Natural killer cell treated with Interleukin-12 subunit alpha and Interleukin-12 subunit beta and Interleukin-15 and Interleukin-18, amount 100 ng/mL, for 72 hours (primary cell): Measurements from ENCODE around the gene ESRRA. TPM values are rescaled to one million over a fixed set of nuclear protein-coding genes. Genes with fewer than 3 reads are reported as not detected.

Experiments used
- ATAC-seq, 2 donors: fragments of 150-1000 bp; cut with Tn5 transposase in 1 of 2; sonication (Bioruptor Pico), chemical (Tn5 transposase) in 1 of 2; 2 replicates each; pipeline ENCODE4 v1.10.0; 2021
- DNase-seq: peaks from one replicate; pipeline ENCODE4 v3.0.0; 2022; ENCODE audit warnings: low spot score
- H3K27ac Mint-ChIP-seq, 2 donors: 1 replicate in 1 of 2; 2 replicates in 1 of 2; pipeline ENCODE4 v1.8.0; 2022; ENCODE audit warnings: mixed read lengths in 2 of 2, mild to moderate bottlenecking in 1 of 2, moderate library complexity in 1 of 2
- H3K27me3 Mint-ChIP-seq, 2 donors: 1 replicate in 1 of 2; 2 replicates in 1 of 2; pipeline ENCODE4 v1.8.0; 2022; ENCODE audit warnings: mixed read lengths in 2 of 2
- H3K36me3 Mint-ChIP-seq: one replicate; pipeline ENCODE4 v1.8.0; 2022; ENCODE audit warnings: mixed read lengths
- H3K4me1 Mint-ChIP-seq, 2 donors: 1 replicate in 1 of 2; 2 replicates in 1 of 2; pipeline ENCODE4 v1.8.0; 2022; ENCODE audit warnings: low read depth in 2 of 2, mixed read lengths in 2 of 2, mild to moderate bottlenecking in 1 of 2
- H3K4me3 Mint-ChIP-seq: one replicate; pipeline ENCODE4 v1.8.0; 2022; ENCODE audit warnings: mixed read lengths
- H3K9me3 Mint-ChIP-seq: 2 replicates; pipeline ENCODE4 v1.8.0; 2022; ENCODE audit warnings: mixed read lengths
- total RNA-seq, 2 donors: library from RNA; stranded (reverse); gene quantifications; one replicate each; pipeline ENCODE4 v1.2.3, GENCODE V29; 2022

The ESRRA gene
- total RNA-seq: 100 to 1,000 TPM in 1 of 2 donors, 10 to 100 TPM in 1; 67.2 to 116 TPM

DNA sequence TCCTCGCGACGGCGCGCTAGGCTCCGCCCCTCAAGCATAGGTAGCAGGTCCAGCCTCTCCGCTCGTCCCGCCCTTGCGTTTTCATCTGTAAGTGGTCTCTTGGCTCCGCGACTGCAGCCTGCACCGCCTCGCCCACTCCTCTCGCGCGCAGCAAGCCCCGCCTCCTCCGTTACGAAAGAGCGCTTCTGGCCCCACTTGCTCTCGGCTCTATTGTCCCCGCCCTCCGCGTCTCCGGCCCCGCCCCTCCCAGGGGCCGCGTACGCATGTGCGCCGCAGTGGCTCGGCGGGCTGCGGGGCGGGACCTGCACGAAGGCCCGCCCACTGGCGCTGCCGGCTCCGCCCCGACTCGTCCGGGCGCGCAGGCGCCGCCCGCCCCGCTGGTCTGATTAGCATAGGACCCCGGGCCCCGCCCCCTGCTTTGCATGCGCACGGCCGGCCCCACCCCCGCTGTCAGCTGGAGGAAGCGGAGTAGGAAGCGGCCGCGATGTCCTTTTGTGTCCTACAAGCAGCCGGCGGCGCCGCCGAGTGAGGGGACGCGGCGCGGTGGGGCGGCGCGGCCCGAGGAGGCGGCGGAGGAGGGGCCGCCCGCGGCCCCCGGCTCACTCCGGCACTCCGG, at the start of gene ESRRA:
Gene ESRRA (plus strand): TSS at position 450 of the 616 bp plus-strand sequence. CDS start 1,656 bp downstream, outside the sequence.
- Mint-ChIP-seq H3K9me3 (no peaks in the 10 kb centered on the region), H3K27me3 (peaks cover 7 to 8% of the 10 kb centered on the region in 2 donors), H3K4me3 (peak within 1 kb of the TSS; percentile 99), H3K27ac (peak within 1 kb of the TSS; percentile 88 to 94), H3K4me1 (peaks cover 23 to 31% of the 10 kb centered on the region in 2 donors), H3K36me3 (peaks cover 5% of the 10 kb centered on the region)
- DNase-seq: peak; percentile 100
- ATAC-seq: peak; percentile 89 to 93

DNA sequence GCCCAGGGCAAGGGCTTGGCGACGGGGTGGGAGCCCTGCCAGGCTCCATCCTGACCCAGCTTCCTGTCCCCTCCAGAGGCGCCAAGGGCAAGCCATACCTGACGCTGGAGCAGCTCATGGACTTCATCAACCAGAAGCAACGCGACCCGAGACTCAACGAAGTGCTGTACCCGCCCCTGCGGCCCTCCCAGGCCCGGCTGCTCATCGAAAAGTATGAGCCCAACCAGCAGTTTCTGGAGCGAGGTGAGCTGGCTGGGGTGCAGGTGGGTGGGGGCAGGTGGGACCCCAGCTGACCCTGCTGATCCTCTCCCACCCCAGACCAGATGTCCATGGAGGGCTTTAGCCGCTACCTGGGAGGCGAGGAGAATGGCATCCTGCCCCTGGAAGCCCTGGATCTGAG, 49.0 kb upstream of the ESRRA start:
- Mint-ChIP-seq H3K4me1 (peaks cover 16 to 26% of the 10 kb centered on the region in 2 donors), H3K27me3 (no peaks in the 10 kb centered on the region), H3K4me3 (no peak overlapping the region), H3K9me3 (no peaks in the 10 kb centered on the region), H3K27ac (no peak overlapping the region), H3K36me3 (peaks cover 8% of the 10 kb centered on the region)
- DNase-seq (no peak), ATAC-seq (no peak)

DNA sequence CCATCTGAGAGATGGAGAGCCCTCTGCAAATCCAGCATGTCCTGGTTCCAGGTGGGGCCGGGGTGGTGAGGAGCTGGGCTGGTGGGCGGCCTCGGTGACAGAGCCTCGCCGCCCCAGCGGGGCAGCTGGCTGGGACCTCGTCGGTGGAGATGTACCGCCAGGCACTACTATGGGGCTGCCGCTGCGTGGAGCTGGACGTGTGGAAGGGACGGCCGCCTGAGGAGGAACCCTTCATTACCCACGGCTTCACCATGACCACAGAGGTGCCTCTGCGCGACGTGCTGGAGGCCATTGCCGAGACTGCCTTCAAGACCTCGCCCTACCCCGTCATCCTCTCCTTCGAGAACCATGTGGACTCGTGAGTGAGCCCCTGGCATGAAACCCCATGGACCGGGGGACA, 47.0 kb upstream of the ESRRA start:
- H3K27me3 Mint-ChIP-seq: no peaks in the 10 kb centered on the region
- H3K36me3 Mint-ChIP-seq: peaks cover 8% of the 10 kb centered on the region
- peaks cover 10 to 20% of the 10 kb centered on the region in 2 donors for H3K4me1 Mint-ChIP-seq
- no peak overlapping the region for H3K4me3 Mint-ChIP-seq
- ATAC-seq: no peak
- DNase-seq: no peak
- H3K9me3 Mint-ChIP-seq: no peaks in the 10 kb centered on the region
- peak overlapping the region in 1 of 2 donors; percentile 53 for H3K27ac Mint-ChIP-seq

DNA sequence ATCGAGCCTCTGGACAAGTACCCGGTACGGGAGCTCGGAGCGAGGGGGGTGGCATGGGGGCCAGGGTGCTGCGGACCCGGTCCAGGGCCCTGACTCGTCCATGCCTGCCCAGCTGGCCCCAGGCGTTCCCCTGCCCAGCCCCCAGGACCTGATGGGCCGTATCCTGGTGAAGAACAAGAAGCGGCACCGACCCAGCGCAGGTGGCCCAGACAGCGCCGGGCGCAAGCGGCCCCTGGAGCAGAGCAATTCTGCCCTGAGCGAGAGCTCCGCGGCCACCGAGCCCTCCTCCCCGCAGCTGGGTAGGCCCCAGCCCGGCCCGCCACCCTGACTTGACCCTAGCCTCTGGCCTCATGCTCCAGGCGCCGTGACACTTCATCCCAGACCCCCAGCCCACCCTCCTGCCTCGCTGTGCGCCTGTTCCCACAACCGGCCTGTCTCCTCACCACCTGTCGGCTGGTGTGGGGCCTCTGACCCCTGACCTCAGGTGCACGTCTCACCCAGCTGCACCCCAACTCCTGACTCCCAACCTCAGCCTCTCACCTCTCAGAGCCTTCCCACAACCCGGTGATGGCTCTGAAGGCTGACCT, 46.3 kb upstream of the ESRRA start:
- ATAC-seq (no peak), DNase-seq (no peak)
- no peaks in the 10 kb centered on the region for H3K9me3 Mint-ChIP-seq
- peaks cover 8% of the 10 kb centered on the region for H3K36me3 Mint-ChIP-seq
- H3K4me1 Mint-ChIP-seq: peaks cover 10 to 15% of the 10 kb centered on the region in 2 donors
- no peaks in the 10 kb centered on the region for H3K27me3 Mint-ChIP-seq
- peak overlapping the region; percentile 6 for H3K4me3 Mint-ChIP-seq
- H3K27ac Mint-ChIP-seq: peak overlapping the region; percentile 52 to 84

DNA sequence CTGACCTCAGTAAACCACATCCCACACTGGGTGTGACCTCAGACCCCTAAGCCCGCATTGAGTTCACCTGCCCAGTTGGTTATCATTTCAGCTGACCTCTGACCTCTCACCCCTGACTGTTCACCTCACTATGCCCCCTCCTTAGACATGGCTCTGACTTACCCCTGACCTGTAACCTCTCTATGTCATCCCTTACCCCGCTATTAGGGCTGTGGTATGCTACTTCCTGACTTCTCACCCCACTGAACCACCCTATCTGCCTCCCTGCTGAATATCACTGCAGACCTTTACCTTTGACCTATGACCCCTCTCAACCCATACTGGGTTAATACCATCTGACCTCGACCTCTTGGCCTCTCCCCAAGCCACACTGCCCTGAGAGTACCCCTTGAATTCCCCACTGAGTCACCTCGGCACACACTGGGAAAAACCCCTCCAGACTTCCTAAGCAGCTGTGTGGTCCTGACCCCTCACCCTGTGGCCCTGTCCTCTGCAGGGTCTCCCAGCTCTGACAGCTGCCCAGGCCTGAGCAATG, 45.7 kb upstream of the ESRRA start:
- Mint-ChIP-seq H3K27ac (peak overlapping the region; percentile 52 to 84), H3K27me3 (no peaks in the 10 kb centered on the region), H3K36me3 (peaks cover 8% of the 10 kb centered on the region), H3K4me1 (peaks cover 10 to 15% of the 10 kb centered on the region in 2 donors), H3K9me3 (no peaks in the 10 kb centered on the region), H3K4me3 (peak overlapping the region; percentile 6)
- no peak for DNase-seq
- ATAC-seq: peak; percentile 39 to 77

DNA sequence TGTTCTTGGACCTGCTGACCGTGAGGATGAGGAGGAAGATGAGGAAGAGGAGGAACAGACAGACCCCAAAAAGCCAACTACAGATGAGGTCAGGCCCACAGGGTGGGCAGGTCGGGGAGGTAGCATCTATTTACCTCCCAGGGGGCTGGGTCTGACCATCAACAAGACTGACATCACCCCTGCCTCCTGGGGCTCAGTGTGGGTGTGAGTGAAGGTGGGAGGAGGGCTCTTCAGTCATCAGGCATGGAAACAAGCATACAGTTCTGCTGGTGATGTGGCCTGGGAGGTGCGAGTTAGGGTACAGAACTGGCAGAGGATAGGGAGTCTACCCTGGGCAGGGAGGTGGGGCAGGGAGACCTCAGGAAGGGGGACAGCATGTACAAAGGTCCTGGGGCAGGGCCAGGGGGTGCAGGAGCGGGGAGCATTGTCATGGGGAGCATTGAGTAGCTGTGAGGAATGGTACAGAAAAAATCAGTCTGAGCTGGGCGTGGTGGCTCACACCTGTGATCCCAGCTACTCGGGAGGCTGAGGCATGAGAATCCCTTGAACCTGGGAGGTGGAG, 45.1 kb upstream of the ESRRA start:
- peaks cover 10 to 15% of the 10 kb centered on the region in 2 donors for H3K4me1 Mint-ChIP-seq
- peak overlapping the region; percentile 52 to 84 for H3K27ac Mint-ChIP-seq
- ATAC-seq (peak in 1 of 2 donors; percentile 17), DNase-seq (no peak)
- H3K9me3 Mint-ChIP-seq: no peaks in the 10 kb centered on the region
- H3K4me3 Mint-ChIP-seq: peak overlapping the region; percentile 6
- no peaks in the 10 kb centered on the region for H3K27me3 Mint-ChIP-seq
- H3K36me3 Mint-ChIP-seq: peaks cover 8% of the 10 kb centered on the region

DNA sequence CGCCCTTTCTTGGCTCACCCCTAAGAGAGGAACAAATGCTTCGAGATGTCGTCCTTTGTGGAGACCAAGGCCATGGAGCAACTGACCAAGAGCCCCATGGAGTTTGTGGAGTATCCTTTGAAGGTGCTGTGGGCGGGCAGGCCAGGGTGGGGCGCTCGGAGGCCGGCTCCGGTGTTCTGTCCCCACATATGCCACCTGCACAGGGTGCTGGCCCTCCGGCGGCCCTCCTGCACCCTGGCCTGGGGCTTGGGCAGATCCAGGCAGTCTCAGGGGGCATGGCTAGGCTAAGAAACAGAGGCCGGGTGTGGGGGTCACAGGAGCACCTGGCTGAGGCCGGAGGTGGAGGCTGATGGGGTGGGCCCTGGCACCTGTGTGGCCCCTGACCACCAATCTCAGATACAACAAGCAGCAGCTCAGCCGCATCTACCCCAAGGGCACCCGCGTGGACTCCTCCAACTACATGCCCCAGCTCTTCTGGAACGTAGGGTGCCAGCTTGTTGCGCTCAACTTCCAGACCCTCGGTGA, 43.7 kb upstream of the ESRRA start:
- H3K9me3 Mint-ChIP-seq: no peaks in the 10 kb centered on the region
- DNase-seq: no peak
- peaks cover 8% of the 10 kb centered on the region for H3K36me3 Mint-ChIP-seq
- no peaks in the 10 kb centered on the region for H3K27me3 Mint-ChIP-seq
- no peak overlapping the region for H3K27ac Mint-ChIP-seq
- peaks cover 10 to 15% of the 10 kb centered on the region in 2 donors for H3K4me1 Mint-ChIP-seq
- no peak for ATAC-seq
- H3K4me3 Mint-ChIP-seq: no peak overlapping the region

DNA sequence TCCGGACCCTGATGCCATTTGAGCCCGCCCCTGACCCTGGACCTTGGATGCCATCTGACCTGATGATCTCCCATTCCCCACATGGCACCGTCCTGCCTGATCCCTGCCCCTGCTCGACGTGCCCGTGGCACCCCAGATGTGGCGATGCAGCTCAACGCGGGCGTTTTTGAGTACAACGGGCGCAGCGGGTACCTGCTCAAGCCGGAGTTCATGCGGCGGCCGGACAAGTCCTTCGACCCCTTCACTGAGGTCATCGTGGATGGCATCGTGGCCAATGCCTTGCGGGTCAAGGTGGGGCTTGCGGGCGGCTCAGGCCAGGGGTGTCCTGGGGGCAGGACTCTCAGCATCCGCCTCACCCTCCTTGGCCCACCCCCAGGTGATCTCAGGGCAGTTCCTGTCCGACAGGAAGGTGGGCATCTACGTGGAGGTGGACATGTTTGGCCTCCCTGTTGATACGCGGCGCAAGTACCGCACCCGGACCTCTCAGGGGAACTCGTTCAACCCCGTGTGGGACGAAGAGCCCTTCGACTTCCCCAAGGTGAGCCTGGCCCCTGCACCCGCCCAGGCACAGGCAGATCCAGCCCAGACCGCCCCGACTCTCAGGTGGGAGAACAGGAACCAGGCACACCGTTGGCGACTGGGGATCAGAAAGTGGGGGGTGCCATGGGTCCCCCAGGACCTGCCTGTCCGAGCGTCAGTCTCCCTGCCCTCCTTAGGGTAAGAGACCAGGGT, 42.9 kb upstream of the ESRRA start:
- no peaks in the 10 kb centered on the region for H3K9me3 Mint-ChIP-seq
- H3K4me1 Mint-ChIP-seq: peaks cover 11 to 15% of the 10 kb centered on the region in 2 donors
- no peaks in the 10 kb centered on the region for H3K27me3 Mint-ChIP-seq
- peaks cover 8% of the 10 kb centered on the region for H3K36me3 Mint-ChIP-seq
- ATAC-seq (no peak), DNase-seq (no peak)
- no peak overlapping the region for H3K27ac Mint-ChIP-seq
- H3K4me3 Mint-ChIP-seq: no peak overlapping the region

DNA sequence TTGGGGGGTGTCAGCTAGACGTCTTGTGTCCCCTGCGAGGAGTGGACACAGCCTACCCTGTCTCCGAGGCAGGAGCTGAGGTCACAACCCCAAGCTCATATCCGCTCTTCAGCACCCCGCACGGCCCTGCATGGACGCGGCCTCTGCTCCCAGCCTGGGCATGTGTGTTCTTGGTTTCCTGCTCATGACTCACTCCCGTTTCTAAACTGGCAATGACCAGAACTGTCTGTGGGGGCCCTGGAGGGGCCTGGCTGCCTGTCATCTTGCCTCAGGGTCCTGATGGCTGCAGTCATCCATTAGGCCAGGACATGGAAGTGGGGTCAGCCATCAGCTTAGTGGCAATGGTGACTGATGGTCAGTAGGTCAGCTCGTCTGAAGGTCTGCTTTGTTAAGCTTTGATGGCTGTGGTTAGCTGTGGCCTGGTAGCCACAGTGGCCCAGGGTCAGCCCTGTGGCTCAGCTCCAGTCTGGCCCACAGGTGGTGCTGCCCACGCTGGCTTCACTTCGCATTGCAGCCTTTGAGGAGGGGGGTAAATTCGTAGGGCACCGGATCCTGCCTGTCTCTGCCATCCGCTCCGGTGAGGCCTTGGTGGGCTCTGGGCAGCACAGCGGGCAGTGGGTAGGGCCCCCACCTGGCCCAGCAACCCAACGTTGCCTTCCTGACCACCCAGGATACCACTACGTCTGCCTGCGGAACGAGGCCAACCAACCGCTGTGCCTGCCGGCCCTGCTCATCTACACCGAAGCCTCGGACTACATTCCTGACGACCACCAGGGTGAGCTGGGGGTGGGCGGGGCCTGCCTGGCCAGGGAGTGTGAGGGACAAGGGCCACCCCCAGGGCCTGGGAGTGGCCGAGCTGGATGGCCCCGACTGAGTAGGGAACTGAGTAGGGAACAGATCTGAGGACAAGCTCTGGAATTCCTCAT, 42.0 kb upstream of the ESRRA start:
- H3K4me1 Mint-ChIP-seq: peaks cover 19 to 23% of the 10 kb centered on the region in 2 donors
- H3K9me3 Mint-ChIP-seq: no peaks in the 10 kb centered on the region
- no peak overlapping the region for H3K27ac Mint-ChIP-seq
- no peaks in the 10 kb centered on the region for H3K27me3 Mint-ChIP-seq
- peaks cover 8% of the 10 kb centered on the region for H3K36me3 Mint-ChIP-seq
- no peak for DNase-seq
- no peak for ATAC-seq
- no peak overlapping the region for H3K4me3 Mint-ChIP-seq

DNA sequence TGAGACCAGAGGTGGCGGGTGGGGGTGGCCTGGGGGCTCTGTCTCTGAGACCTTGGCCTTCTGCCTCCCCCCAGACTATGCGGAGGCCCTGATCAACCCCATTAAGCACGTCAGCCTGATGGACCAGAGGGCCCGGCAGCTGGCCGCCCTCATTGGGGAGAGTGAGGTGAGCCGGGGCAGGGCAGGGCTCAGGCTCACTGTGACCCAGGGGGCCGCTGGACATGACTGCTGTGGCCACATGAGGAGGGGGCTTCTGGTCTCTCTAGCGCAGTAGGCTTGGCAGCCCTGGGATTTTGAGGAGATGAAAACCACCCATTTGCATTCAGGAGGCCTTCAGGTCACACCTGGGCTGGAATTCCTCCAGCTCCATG, 41.4 kb upstream of the ESRRA start:
- no peak for ATAC-seq
- no peak for DNase-seq
- no peak overlapping the region for H3K4me3 Mint-ChIP-seq
- no peaks in the 10 kb centered on the region for H3K9me3 Mint-ChIP-seq
- no peaks in the 10 kb centered on the region for H3K27me3 Mint-ChIP-seq
- peaks cover 8% of the 10 kb centered on the region for H3K36me3 Mint-ChIP-seq
- no peak overlapping the region for H3K27ac Mint-ChIP-seq
- H3K4me1 Mint-ChIP-seq: peaks cover 25 to 28% of the 10 kb centered on the region in 2 donors

DNA sequence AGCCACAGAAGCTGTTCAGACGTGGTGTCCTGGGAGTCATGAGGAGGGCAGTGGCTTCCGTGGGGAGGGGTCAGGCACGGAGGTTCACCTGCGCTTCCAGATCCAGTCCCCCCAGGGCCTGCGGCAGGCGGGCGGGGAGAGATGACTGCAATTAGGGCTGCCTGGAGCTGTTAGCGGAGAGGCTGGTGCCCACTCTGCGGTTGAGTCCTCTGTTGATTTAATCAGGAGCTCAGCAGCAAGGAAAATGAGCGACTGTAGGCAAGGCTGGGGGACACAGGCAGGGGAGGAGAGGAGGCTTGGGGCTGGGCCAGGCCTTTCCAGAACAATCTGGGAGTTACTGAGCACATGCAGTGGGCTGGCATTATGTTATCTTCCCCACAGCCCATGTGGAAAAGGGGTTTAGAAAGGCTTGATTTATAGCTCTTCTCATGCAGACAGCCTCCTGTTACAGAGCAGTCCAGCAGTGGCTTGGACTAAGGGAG, 40.9 kb upstream of the ESRRA start:
- ATAC-seq (no peak), DNase-seq (no peak)
- Mint-ChIP-seq H3K4me1 (peaks cover 27 to 29% of the 10 kb centered on the region in 2 donors), H3K4me3 (no peak overlapping the region), H3K27me3 (no peaks in the 10 kb centered on the region), H3K27ac (no peak overlapping the region), H3K9me3 (no peaks in the 10 kb centered on the region), H3K36me3 (peaks cover 6% of the 10 kb centered on the region)

DNA sequence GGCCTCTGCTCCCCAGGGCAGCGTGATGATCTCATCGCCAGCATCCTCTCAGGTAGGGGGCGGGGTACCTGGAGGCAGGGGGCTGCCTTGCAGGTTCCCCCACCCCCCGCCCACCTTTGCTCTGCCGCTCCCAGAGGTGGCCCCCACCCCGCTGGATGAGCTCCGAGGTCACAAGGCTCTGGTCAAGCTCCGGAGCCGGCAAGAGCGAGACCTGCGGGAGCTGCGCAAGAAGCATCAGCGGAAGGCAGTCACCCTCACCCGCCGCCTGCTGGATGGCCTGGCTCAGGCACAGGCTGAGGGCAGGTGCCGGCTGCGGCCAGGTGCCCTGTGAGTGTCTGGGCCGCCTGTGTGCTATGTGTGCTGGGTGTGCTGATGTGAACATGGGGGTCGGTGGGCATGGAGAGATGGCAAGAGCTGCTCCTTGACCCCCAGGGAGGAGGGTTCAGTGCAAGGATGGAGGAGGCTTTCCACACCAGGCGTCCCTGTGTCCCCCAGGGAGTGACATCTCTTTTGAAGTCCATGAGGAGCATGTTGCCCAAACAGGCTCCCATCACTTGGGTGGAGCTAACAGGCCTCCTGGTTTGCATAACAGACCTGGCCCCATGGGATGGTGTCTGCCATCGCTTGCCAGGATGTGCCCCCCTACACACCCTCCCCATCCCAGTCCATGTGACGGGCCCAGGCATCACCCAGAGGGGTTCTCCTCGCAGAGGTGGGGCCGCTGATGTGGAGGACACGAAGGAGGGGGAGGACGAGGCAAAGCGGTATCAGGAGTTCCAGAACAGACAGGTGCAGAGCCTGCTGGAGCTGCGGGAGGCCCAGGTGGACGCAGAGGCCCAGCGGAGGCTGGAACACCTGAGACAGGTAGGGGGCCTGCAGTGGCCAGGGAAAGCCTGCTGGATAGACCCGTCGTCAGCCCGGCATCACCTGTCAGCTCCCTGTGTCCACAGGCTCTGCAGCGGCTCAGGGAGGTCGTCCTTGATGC, 39.9 kb upstream of the ESRRA start:
- H3K27me3 Mint-ChIP-seq: no peaks in the 10 kb centered on the region

More for the DNA sequence above, 39.9 kb upstream of the ESRRA start:
- DNase-seq: no peak
- Mint-ChIP-seq H3K4me3 (no peak overlapping the region), H3K27ac (no peak overlapping the region), H3K36me3 (no peaks in the 10 kb centered on the region), H3K4me1 (peaks cover 24% of the 10 kb centered on the region in 2 donors), H3K9me3 (no peaks in the 10 kb centered on the region)
- no peak for ATAC-seq
